HepG2 (cell line): ENCODE measurements around the gene KIF22. TPM values are rescaled to one million over a fixed set of nuclear protein-coding genes. Genes with fewer than 3 reads are reported as not detected.

Source experiments
- ARNTL ChIP-seq: sonication (generic); formaldehyde crosslinking; IDR thresholded peaks from 2 replicates; pipeline ENCODE4 v1.4.0; 2020; ENCODE audit warnings: mild to moderate bottlenecking, missing genetic modification reagents
- HNRNPLL ChIP-seq: fragments of 200-400 bp; formaldehyde crosslinking; IDR thresholded peaks from 2 replicates; pipeline ENCODE4 v1.6.1; 2017; ENCODE audit warnings: mild to moderate bottlenecking, low read depth, low read length; ENCODE audit not compliant: poor library complexity, severe bottlenecking
- LCORL ChIP-seq, 2 experiments: fragments of 450-650 bp in 1 of 2; sonication (generic) in 1 of 2; formaldehyde crosslinking in 1 of 2; IDR thresholded peaks; 2 replicates each; pipeline versions ENCODE4 v1.5.0 to v1.6.1; 2017 to 2020; ENCODE audit warnings: antibody characterized with exemption in 1 of 2, missing genetic modification reagents in 1 of 2
- MIER3 ChIP-seq: IDR thresholded peaks from 2 replicates; pipeline ENCODE4 v1.6.1; 2016; ENCODE audit warnings: missing compliant biosample characterization, borderline replicate concordance
- NFE2L1 ChIP-seq: sonication (generic); formaldehyde crosslinking; IDR thresholded peaks from 2 replicates; pipeline ENCODE4 v1.4.0; 2020; ENCODE audit warnings: missing genetic modification reagents, mild to moderate bottlenecking, borderline replicate concordance
- NFRKB ChIP-seq: fragments of 450-650 bp; IDR thresholded peaks from 2 replicates; pipeline ENCODE4 v1.6.1; 2017
- TOPORS ChIP-seq: sonication (generic); formaldehyde crosslinking; IDR thresholded peaks from 2 replicates; pipeline ENCODE4 v1.8.0; 2023; ENCODE audit warnings: mild to moderate bottlenecking, missing genetic modification reagents
- ZC3H13 ChIP-seq: sonication (generic); formaldehyde crosslinking; IDR thresholded peaks from 2 replicates; pipeline ENCODE4 v1.8.1; 2023; ENCODE audit warnings: mild to moderate bottlenecking, missing genetic modification reagents, moderate library complexity
- ZNF180 ChIP-seq: sonication (generic); formaldehyde crosslinking; IDR thresholded peaks from 2 replicates; pipeline ENCODE4 v1.4.0; 2020; ENCODE audit warnings: low read depth, missing genetic modification reagents, borderline replicate concordance
- ZNF3 ChIP-seq: IDR thresholded peaks from 2 replicates; pipeline ENCODE4 v1.7.0; 2017; ENCODE audit warnings: inconsistent platforms
- ZNF382 ChIP-seq: sonication (generic); formaldehyde crosslinking; IDR thresholded peaks from 2 replicates; pipeline ENCODE4 v1.5.0; 2020; ENCODE audit warnings: missing genetic modification reagents, mild to moderate bottlenecking, borderline replicate concordance
- ZNF550 ChIP-seq: sonication (generic); formaldehyde crosslinking; IDR thresholded peaks from 2 replicates; pipeline ENCODE4 v1.4.0; 2020; ENCODE audit warnings: mild to moderate bottlenecking, missing genetic modification reagents, borderline replicate concordance
- polyA plus RNA-seq, 8 experiments: library from polyadenylated mRNA; depleted of rRNA in 3 of 8; stranded (reverse) in 7 of 8; unstranded in 1 of 8; fragments of >200 nt; fragmentation: Illumina TruSeq in 4 of 8; extraction: Trizol in 4 of 8; gene quantifications; 2 replicates each; pipeline versions ENCODE4 v1.2.1 to v1.2.3, GENCODE V29; 2011 to 2016; ENCODE audit warnings: low read depth in 4 of 8, missing spikeins in 1 of 8, mixed read lengths in 1 of 8; ENCODE audit not compliant: insufficient read depth in 1 of 8
- total RNA-seq, 5 experiments: library from RNA; depleted of rRNA; stranded (reverse); fragments of >200 nt; fragmentation: Illumina TruSeq; extraction: Trizol; gene quantifications; 2 replicates each; pipeline ENCODE4 v1.2.3, GENCODE V29; 2016; ENCODE audit warnings: low read depth in 1 of 5
- TF ChIP-seq, protein P1 (sequence below): sonication (generic); formaldehyde crosslinking; IDR thresholded peaks from 2 replicates; pipeline ENCODE4 v1.4.0; 2020; ENCODE audit warnings: missing genetic modification reagents
- TF ChIP-seq, protein P2 (sequence below): IDR thresholded peaks from 2 replicates; pipeline ENCODE4 v1.6.1; 2016; ENCODE audit warnings: low read depth
- TF ChIP-seq, protein P3 (sequence below), 2 experiments: sonication (generic) in 1 of 2; formaldehyde crosslinking in 1 of 2; IDR thresholded peaks; 2 replicates each; pipeline versions ENCODE4 v1.6.1 to v1.9.0; 2014 to 2022; ENCODE audit warnings: antibody characterized with exemption in 1 of 2, borderline replicate concordance in 1 of 2, inconsistent platforms in 1 of 2, low read depth in 1 of 2, missing genetic modification reagents in 1 of 2
- TF ChIP-seq, protein P4 (sequence below): sonication (generic); formaldehyde crosslinking; IDR thresholded peaks from 2 replicates; pipeline ENCODE4 v1.5.0; 2020; ENCODE audit warnings: mild to moderate bottlenecking, missing genetic modification reagents

The KIF22 gene
- total and polyA plus RNA-seq, 2 of the 13 experiments (the other 11 are each of a cell fraction or from before 2014, with no cell fraction given): 95.8 to 118 TPM

DNA sequence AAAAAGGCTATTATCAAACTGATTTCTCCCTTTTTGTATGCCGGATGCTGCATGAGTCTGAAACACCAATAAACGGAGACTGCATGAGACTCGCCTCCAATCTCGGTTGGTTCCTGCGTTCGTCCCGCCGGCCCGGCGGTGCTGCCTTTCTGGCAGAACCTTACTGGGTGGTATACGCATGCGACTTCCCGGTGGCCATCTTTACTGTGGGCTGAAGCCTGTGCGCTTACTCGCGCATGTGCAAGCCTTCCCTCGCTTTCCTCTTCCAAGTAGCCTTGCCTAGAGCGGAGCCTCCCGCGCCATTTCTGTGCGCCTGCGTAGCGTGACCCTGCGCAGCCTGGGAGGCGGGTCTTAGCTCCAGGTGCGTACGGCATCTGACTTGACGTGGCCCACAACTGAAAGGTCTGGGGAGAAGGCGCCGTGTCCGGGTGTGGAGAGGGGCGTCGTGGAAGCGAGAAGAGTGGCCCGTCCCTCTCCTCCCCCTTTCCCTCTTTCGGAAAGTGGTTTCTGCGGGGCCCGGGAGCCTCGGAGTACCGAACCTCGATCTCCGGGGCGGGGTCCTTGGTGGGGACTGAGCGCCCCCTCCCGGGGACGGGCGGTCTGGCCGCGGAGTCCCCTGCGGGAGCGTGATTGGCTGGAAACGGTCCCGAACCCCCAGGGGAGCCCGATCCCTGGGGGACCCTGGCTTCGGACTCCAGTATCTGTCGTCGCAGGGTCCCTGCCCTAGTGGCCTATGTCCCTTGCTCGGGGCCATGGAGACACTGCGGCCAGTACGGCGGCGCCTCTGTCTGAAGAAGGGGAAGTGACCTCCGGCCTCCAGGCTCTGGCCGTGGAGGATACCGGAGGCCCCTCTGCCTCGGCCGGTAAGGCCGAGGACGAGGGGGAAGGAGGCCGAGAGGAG lies 25.5 kb downstream of the KIF22 start, which contains the start of gene PAGR1 (continued):
- TF ChIP-seq ZNF382 (CRISPR knock-in tag): no peak
- TF ChIP-seq NFRKB: peak; percentile 90
- no peak for TF ChIP-seq NFE2L1 (CRISPR knock-in tag)
- peak; percentile 89 for TF ChIP-seq ZC3H13 (CRISPR knock-in tag)
- peak; percentile 72 for TF ChIP-seq ARNTL (CRISPR knock-in tag)
- TF ChIP-seq ZNF3 (CRISPR knock-in tag): no peak
- TF ChIP-seq MIER3 (CRISPR knock-in tag): peak; percentile 89
- no peak for TF ChIP-seq LCORL (IDR thresholded peaks at IDR 0.05)
- TF ChIP-seq LCORL (CRISPR knock-in tag; IDR thresholded peaks at IDR 0.05): peak; percentile 73; the same call in 1 of the 2 replicates
- TF ChIP-seq, protein P1, sequence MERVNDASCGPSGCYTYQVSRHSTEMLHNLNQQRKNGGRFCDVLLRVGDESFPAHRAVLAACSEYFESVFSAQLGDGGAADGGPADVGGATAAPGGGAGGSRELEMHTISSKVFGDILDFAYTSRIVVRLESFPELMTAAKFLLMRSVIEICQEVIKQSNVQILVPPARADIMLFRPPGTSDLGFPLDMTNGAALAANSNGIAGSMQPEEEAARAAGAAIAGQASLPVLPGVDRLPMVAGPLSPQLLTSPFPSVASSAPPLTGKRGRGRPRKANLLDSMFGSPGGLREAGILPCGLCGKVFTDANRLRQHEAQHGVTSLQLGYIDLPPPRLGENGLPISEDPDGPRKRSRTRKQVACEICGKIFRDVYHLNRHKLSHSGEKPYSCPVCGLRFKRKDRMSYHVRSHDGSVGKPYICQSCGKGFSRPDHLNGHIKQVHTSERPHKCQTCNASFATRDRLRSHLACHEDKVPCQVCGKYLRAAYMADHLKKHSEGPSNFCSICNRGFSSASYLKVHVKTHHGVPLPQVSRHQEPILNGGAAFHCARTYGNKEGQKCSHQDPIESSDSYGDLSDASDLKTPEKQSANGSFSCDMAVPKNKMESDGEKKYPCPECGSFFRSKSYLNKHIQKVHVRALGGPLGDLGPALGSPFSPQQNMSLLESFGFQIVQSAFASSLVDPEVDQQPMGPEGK (CRISPR knock-in tag): peak; percentile 49
- TF ChIP-seq, protein P2, sequence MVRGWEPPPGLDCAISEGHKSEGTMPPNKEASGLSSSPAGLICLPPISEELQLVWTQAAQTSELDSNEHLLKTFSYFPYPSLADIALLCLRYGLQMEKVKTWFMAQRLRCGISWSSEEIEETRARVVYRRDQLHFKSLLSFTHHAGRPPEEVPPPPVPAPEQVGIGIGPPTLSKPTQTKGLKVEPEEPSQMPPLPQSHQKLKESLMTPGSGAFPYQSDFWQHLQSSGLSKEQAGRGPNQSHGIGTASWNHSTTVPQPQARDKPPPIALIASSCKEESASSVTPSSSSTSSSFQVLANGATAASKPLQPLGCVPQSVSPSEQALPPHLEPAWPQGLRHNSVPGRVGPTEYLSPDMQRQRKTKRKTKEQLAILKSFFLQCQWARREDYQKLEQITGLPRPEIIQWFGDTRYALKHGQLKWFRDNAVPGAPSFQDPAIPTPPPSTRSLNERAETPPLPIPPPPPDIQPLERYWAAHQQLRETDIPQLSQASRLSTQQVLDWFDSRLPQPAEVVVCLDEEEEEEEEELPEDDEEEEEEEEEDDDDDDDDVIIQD (CRISPR knock-in tag): no peak
- TF ChIP-seq ZNF550 (CRISPR knock-in tag): no peak
- TF ChIP-seq, protein P3, sequence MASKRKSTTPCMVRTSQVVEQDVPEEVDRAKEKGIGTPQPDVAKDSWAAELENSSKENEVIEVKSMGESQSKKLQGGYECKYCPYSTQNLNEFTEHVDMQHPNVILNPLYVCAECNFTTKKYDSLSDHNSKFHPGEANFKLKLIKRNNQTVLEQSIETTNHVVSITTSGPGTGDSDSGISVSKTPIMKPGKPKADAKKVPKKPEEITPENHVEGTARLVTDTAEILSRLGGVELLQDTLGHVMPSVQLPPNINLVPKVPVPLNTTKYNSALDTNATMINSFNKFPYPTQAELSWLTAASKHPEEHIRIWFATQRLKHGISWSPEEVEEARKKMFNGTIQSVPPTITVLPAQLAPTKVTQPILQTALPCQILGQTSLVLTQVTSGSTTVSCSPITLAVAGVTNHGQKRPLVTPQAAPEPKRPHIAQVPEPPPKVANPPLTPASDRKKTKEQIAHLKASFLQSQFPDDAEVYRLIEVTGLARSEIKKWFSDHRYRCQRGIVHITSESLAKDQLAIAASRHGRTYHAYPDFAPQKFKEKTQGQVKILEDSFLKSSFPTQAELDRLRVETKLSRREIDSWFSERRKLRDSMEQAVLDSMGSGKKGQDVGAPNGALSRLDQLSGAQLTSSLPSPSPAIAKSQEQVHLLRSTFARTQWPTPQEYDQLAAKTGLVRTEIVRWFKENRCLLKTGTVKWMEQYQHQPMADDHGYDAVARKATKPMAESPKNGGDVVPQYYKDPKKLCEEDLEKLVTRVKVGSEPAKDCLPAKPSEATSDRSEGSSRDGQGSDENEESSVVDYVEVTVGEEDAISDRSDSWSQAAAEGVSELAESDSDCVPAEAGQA (IDR thresholded peaks at IDR 0.05; ENCODE audit: low read depth): peak; percentile 97
- TF ChIP-seq, protein P3 (CRISPR knock-in tag; IDR thresholded peaks at IDR 0.05; ENCODE audit: borderline replicate concordance): no peak; the same call in 1 of the 2 replicates
- TF ChIP-seq ZNF180 (CRISPR knock-in tag): 0 out of 2 replicates have a peak, but pooled peaks have one; percentile 19
- TF ChIP-seq, protein P4, sequence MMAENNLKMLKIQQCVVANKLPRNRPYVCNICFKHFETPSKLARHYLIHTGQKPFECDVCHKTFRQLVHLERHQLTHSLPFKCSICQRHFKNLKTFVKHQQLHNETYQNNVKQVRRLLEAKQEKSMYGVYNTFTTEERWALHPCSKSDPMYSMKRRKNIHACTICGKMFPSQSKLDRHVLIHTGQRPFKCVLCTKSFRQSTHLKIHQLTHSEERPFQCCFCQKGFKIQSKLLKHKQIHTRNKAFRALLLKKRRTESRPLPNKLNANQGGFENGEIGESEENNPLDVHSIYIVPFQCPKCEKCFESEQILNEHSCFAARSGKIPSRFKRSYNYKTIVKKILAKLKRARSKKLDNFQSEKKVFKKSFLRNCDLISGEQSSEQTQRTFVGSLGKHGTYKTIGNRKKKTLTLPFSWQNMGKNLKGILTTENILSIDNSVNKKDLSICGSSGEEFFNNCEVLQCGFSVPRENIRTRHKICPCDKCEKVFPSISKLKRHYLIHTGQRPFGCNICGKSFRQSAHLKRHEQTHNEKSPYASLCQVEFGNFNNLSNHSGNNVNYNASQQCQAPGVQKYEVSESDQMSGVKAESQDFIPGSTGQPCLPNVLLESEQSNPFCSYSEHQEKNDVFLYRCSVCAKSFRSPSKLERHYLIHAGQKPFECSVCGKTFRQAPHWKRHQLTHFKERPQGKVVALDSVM (CRISPR knock-in tag): peak; percentile 94
- TF ChIP-seq TOPORS (CRISPR knock-in tag): peak; percentile 72; the same call in 1 of the 2 replicates
- peak; percentile 100 for TF ChIP-seq HNRNPLL
